RKO (cell line): ENCODE results near the gene FOXK2.
A peak's percentile ranks its signal among the peaks of the same experiment; 100 is the strongest.
"Not testable (repeated sequence)": the region's sequence is repeated elsewhere in the genome, so short reads cannot be mapped to it uniquely, and the experiment has no call there.

Source experiments
- DNase-seq: peaks from one replicate; pipeline ENCODE4 v3.0.0-alpha.2; 2016; ENCODE audit warnings: low spot score

The FOXK2 gene

GRCh38 chr17:82495844-82496528 is 23.5 kb upstream of the FOXK2 start:
- no peak for DNase-seq

- peak; percentile 95 for DNase-seq
Observed at GRCh38 chr17:82496529-82497434, 22.8 kb upstream of the FOXK2 start.

GRCh38 chr17:82497483-82498405 is 21.8 kb upstream of the FOXK2 start:
- peak; percentile 53 for DNase-seq

GRCh38 chr17:82502207-82502606 is 17.3 kb upstream of the FOXK2 start:
- DNase-seq, result no peak

GRCh38 chr17:82503094-82503727 is 16.3 kb upstream of the FOXK2 start:
- no peak for DNase-seq

- no peak for DNase-seq
Observed at GRCh38 chr17:82503728-82504308, 15.7 kb upstream of the FOXK2 start.

GRCh38 chr17:82505296-82505695 is 14.2 kb upstream of the FOXK2 start:
- no peak for DNase-seq

- not testable (repeated sequence) for DNase-seq
Observed at GRCh38 chr17:82506402-82506801, 13.1 kb upstream of the FOXK2 start.

- no peak for DNase-seq
Observed at GRCh38 chr17:82507631-82508175, 11.8 kb upstream of the FOXK2 start.

GRCh38 chr17:82511642-82512041 is 7.9 kb upstream of the FOXK2 start:
- DNase-seq, result not testable (repeated sequence)

GRCh38 chr17:82513864-82514263 is 5.7 kb upstream of the FOXK2 start:
- DNase-seq, result not testable (repeated sequence)

- no peak for DNase-seq
Observed at GRCh38 chr17:82517230-82517865, 2.2 kb upstream of the FOXK2 start.

GRCh38 chr17:82519971-82520903 is 705 bp downstream of the FOXK2 start:
- DNase-seq, result peak; percentile 63

GRCh38 chr17:82524540-82524939 is 5.0 kb downstream of the FOXK2 start:
- no peak for DNase-seq

- DNase-seq, result no peak
Observed at GRCh38 chr17:82525712-82526111, 6.2 kb downstream of the FOXK2 start.

GRCh38 chr17:82527898-82528297 is 8.4 kb downstream of the FOXK2 start:
- DNase-seq, result no peak

GRCh38 chr17:82528484-82529265 is 9.1 kb downstream of the FOXK2 start:
- DNase-seq, result peak; percentile 71

GRCh38 chr17:82529914-82530300 is 10.4 kb downstream of the FOXK2 start:
- no peak for DNase-seq
